ENCODE results near the gene OSBPL9. TPM values are rescaled to one million over a fixed set of nuclear protein-coding genes. Genes with fewer than 3 reads are reported as not detected.
"Not testable (repeated sequence)": the region's sequence is repeated elsewhere in the genome, so short reads cannot be mapped to it uniquely, and the experiment has no call there.

The OSBPL9 gene
- polyA plus RNA-seq, 3 donors: 25.5 to 34.0 (median 28.0) TPM

DNA sequence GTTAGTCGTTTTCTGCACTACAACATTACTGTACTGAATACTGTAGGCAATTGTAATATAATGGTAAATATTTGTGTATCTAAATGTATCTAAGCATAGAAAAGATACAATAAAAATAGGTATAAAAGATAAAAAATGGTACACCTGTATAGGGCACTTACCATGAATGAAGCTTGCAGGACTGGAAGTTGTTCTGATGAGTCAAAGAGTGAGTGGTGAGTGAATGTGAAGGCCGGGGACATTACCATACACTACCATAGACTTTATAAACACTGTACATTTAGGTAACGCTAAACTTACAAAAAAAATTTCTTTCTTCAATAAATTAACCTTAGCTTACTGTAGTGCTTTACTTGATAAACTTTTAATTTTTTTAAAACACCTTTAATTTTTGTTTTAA lies 13.5 kb downstream of the OSBPL9 start:
- WGBS, 3 donors: 92 to 96% (median 93%) methylated on average over 3 of the region's 3 CpGs
- no peak overlapping the region for H3K27ac ChIP-seq (ENCODE audit: low read depth, low read length)

DNA sequence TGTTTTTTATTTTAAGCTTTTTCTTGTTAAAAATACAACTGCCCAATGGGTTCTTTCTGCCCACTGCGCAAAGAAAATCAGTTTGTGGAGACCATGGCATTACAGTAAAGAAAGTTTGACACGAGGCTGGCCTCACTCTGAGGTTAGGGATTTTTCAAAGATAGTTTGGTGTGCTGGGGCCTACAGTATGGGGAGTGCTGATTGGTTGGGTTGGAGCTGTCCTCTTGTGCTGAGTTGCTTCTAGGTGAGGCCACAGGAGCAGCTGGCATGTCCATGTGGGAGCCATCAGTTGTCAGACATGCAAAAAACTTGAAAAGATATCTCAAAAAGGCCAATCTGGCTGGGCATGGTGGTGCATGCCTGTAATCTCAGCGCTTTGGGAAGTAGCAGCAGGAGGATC lies 14.0 kb downstream of the OSBPL9 start:
- no peak overlapping the region for H3K27ac ChIP-seq (ENCODE audit: low read depth, low read length)
- 90 to 95% (median 93%) methylated on average over 3 of the region's 3 CpGs for WGBS, 3 donors

DNA sequence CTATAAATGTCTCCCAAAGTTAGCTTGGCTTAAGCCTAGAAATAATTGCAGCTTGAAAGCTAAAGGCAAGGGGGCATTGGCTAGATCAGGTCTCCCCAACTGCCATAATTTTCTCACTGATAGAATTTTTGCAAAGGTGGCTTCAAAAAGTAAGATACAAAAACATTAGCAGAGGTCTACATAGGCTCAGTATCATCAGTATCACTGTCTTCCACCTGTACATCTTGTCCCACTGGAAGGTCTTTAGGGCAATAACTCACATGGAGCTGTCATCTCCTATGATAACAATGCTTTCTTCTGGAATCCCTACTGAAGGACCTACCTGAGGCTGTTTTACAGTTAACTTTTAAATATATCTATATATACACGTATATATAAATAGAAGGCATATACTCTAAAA lies 14.9 kb downstream of the OSBPL9 start:
- WGBS, 3 donors: 92 to 95% (median 92%) methylated on average over 1 of the region's 1 CpG
- no peak overlapping the region for H3K27ac ChIP-seq (ENCODE audit: low read depth, low read length)

DNA sequence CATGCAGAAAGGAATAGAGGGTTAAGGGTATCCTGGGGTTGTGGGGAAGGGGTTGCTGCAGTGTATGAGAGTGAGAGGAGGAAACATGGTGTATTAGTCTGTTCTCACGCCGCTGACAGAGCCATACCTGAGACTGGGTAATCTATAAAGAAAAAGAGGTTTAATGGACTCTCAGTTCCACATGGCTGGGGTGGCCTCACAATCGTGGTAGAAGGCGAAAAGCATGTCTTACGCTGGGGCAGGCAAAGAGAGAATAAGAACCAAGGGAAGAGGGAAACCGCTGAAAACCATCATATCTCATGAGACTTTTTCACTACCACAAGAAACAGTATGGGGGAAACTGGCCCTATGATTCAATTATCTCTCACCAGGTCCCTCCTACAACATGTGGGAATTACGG lies 17.7 kb downstream of the OSBPL9 start:
- H3K27ac ChIP-seq (ENCODE audit: low read depth, low read length): no peak overlapping the region
- WGBS, 3 donors: 92 to 94% (median 93%) methylated on average over 7 of the region's 7 CpGs

DNA sequence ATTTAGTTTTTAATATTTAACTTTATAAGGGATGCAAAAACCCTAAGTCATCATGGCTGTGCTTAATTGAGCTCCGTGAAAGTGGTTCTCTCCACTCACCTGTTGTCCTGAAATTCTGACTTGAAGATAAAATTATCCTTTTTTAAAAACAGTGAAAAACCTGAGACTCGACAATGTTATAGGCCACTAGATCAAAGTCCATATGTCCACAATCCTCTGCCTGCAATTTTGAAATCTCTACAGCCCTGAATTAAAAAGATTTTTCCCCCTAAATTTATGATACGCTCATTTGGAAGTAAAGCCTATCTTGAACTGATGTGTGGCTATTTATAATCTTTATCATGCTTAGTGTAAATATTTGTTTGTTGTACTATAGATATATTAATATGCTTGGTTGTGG lies 18.7 kb downstream of the OSBPL9 start:
- no peak overlapping the region for H3K27ac ChIP-seq (ENCODE audit: low read depth, low read length)
- 46 to 94% (median 88%) methylated on average over 3 of the region's 3 CpGs for whole genome bisulfite sequencing, 3 donors

DNA sequence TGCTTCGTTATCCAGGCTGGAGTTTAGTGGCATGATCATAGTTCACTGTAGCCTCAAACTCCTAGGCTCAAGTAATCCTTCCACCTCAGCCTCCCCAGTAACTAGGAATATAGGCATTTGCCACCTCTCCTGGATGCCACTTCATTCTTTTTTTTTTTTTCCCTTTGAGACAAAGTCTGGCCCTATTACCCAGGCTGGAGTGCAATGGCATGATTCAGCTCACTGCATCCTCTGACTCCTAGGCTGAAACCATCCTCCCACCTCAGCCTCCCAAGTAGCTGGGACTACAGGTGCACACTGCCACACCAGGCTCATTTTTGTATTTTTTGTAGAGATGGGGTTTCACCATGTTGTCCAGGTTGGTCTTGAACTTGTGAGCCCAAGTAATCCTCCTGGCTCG lies 19.3 kb downstream of the OSBPL9 start:
- no peak overlapping the region for H3K27ac ChIP-seq (ENCODE audit: low read depth, low read length)
- WGBS, 3 donors: 92 to 98% (median 92%) methylated on average over 2 of the region's 2 CpGs

DNA sequence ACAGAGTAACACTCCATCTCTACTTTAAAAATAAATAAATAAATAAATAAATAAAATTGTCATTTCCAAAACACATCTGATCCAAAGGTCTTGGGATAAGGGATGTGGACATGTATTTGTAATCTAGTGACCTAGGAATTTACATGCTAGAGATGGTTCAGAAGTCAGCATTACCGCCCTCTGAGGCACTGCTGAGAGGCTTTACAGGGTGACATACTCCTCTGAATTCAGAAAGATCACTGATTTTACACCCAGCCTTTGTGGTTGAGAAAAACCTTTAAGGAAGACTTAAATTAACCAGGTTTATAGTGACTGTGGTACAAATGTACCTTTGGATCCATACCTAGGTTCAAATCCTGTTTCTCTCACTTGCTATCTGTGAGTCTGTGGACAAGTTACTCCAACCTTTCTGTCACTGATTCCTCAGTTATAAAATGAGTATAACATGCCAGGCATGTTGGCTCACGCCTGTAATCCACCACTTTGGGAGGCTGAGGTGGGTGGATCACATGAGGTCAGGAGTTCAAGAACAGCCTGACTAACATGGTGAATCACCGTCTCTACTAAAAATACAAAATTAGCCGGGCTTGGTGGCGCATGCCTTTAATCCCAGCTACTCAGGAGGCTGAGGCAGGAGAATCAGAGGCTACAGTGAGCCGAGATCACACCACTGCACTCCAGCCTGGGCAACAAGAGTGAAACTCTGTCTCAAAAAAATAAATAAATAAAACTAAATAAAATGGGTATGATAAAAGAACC lies 20.1 kb downstream of the OSBPL9 start:
- 72 to 93% (median 72%) methylated on average over 6 of the region's 6 CpGs for WGBS, 3 donors
- no peak overlapping the region for H3K27ac ChIP-seq (ENCODE audit: low read depth, low read length)

DNA sequence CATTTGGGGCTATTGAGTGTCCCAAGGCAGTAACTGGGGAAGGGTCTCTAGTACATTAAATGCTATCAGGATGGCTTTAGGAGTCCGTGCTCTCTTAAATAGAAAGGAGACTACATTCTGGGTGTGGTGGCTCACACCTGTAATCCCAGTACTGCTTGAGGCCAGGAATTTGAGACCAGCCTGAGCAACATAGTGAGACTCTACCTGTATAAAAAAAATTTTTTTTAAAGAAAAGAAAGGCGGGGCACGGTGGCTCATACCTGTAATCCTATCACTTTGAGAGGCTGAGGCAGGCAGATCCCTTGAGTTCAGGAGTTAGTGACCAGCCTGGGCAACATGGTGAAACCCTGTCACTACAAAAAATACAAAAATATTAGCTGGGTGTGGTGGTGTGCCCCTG lies 21.5 kb downstream of the OSBPL9 start:
- WGBS, 3 donors: 94 to 100% (median 96%) methylated on average over 3 of the region's 3 CpGs
- H3K27ac ChIP-seq (ENCODE audit: low read depth, low read length): no peak overlapping the region

DNA sequence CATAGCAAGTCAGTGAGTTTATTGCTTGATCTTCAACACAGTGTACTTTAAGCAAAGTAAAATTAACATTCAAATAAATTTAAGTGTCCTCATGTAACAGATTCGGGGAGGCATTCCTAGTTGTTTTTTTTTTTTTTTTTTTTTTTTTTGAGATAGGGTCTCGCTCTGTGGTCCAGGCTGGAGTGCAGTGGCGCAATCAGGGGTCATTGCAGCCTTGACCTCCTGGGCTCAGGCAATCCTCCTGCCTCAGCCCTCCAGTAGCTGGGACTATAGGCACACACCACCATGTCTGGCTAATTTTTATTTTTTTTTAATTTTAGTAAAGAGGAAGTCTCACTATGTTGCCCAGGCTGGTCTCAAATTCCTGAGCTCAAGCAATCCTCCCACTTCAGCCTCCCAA lies 22.8 kb downstream of the OSBPL9 start:
- no peak overlapping the region for H3K27ac ChIP-seq (ENCODE audit: low read depth, low read length)
- WGBS, 3 donors: 96 to 99% (median 98%) methylated on average over 3 of the region's 3 CpGs

DNA sequence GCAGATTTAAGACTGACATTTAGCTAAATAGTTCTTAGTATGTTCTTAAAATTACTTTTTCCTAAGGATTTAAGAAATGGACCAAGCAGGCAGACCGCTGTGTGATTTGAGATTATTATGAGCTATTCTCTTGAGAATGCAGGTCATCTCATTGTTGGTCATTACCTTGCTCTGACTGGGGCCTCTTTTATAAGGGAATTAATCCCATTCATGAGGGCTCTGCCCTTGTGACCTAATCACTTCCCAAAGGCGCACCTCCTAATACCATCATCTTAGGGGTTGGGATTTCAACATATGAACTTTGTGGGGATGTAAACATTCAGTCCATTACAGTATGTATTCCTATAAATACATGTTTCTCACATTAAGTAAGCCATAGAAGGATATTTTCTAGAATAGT lies 24.2 kb downstream of the OSBPL9 start:
- no peak overlapping the region for H3K27ac ChIP-seq (ENCODE audit: low read depth, low read length)
- WGBS, 3 donors: 93 to 100% (median 95%) methylated on average over 2 of the region's 2 CpGs

DNA sequence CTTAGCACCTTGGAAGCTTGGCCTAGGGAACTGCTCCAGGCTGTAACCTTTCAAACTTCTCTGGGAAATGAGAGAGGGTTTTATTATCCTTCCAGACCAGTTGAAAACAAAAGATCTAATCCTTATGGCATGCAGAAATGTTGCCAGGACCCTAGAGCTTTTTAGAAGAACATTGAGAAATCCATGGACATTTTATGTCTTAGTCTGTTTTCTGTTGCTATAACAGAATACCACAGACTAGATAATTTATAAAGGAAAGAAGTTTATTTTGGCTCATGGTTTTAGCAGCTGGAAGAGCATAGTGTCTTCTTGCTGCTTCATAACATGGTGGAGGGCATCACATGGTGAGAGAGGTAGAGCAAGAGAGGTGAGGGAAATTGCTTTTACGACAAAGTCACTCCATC lies 25.8 kb downstream of the OSBPL9 start:
- 69 to 90% (median 76%) methylated on average over 1 of the region's 1 CpG for WGBS, 3 donors
- peak overlapping the region; percentile 3 for H3K27ac ChIP-seq (ENCODE audit: low read depth, low read length)

DNA sequence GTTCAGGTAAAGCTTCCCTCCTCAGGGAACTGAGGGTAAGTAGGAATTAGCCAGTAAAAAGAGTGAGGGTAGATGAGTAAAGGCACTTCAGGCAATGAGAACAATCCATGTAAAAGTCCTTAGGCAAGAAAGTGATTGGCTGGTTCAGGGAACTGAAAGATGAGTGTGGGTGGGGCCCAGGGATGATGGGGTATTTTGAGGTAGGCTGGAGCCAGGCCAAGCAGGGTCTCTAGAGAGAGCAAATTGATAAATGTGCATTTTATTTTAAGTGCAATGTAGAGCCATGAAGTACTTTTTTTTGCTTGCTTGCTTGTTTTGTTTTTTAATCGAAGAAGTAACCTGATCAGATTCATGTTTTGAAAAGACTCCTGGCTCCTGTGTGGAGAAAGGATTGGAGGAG lies 26.5 kb downstream of the OSBPL9 start:
- peak overlapping the region; percentile 3 for H3K27ac ChIP-seq (ENCODE audit: low read depth, low read length)
- 76 to 90% (median 79%) methylated on average over 1 of the region's 1 CpG for WGBS, 3 donors

DNA sequence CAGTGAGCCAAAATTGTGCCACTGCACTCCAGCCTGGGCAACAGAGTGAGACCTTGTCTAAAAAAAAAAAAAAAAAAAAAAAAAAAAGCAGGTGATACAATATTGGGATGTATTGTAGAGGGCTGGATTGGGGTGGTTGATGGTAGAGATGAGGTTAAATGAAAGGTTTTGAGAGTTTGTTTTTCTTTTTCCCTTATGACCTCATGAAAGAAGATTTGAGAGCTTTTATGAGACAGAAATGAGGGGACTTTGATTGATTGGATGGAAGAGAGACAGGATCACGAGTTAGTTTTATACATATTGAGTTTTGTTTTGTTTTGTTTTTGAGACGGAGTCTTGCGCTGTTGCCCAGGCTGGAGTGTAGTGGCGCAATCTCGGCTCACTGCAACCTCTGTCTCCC lies 27.1 kb downstream of the OSBPL9 start:
- no peak overlapping the region for H3K27ac ChIP-seq (ENCODE audit: low read depth, low read length)
- WGBS, 3 donors: 89 to 98% (median 95%) methylated on average over 5 of the region's 5 CpGs

DNA sequence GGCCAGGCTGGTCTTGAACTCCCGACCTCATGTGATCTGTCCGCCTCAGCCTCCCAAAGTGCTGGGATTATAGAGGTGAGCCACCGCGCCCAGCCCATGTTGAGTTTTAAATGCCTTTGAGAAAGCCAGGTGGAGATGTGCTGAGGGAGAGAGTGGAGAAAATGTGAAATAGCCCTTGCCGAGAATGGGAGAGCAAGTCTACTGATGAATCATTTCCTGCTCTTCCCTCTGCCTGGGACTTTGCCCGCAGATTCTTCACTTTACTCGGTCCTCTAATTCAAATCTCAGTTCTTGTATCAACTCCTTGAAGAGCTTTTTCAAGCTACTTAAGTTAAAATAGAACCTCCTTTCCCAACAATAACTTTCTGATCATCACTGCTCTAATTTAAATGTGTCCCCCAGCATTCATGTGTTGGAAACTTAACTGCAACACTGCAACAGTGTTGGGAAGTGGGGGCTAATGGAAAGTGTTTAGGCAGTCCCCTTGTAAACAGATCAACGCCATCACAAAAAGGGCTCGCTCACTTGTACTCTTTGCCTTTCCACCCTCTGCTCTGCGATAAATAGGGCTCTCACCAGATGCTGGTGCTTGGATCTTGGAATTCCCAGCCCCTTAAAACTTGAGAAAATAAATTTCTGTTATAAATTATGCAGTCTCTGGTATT lies 27.8 kb downstream of the OSBPL9 start:
- H3K27ac ChIP-seq (ENCODE audit: low read depth, low read length): no peak overlapping the region
- 83 to 88% (median 83%) methylated on average over 10 of the region's 10 CpGs for WGBS, 3 donors

DNA sequence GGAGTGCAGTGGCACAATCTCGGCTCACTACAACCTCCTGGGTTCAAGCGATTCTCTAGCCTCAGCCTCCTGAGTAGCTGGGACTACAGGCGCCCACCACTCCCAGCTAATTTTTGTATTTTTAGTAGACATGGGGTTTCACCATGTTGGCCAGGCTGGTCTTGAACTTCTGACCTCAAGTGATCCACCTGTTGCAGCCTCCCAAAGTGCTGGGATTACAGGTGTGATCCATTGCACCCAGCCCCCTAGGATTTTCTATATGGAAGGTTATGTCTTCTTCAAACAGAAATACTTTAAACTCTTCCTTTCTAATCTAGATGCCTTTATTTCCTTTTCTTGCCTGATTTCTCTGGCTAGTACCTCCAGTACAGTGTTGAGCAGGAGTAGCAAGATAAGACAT lies 29.7 kb downstream of the OSBPL9 start:
- not testable (repeated sequence) for H3K27ac ChIP-seq (ENCODE audit: low read depth, low read length)
- WGBS, 3 donors: 96 to 99% (median 99%) methylated on average over 3 of the region's 3 CpGs

DNA sequence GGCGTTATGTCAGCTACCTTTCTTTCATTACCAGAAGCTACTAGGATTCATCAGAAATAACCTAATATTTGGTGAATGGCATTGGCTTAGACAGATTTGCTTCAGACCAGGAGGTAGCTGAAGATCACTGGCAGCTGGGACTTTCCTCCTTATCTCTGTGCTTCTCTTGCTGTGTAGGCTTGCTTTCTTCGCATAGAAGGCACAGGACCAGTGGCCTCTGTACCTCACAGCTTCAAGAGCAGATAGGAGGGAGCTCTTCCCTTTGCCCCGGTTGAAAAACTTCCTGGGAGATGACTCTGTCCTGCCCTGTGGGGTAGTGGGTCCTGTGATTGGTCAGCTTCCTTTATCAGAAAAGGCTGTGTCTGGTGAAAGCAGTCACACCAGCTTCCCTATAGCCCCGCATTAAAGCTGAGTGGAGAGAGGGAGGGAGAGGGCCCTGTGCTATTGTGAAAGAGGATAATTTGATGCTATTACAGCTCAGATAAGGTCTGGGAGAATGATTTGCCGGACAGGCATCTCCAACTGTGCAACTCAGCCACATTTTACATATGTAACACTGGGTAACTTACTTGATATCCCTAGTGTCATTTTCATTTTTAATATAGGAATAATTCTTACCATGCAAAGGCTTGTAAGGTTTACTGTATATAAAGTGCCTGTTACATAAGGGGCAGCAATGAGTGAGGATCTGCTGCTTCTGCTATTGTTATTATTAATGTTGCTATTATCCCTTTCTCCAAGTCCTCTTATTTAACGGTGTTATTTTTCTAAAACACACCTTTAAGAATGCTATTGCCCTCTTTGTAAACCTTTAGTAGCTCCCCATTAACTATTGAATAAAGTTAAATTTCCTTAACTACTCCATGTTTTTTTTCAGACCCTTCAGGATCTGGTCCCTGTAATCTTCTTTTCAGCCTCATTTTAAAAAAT lies 31.6 kb downstream of the OSBPL9 start:
- H3K27ac ChIP-seq (ENCODE audit: low read depth, low read length): no peak overlapping the region
- WGBS, 3 donors: 46 to 58% (median 54%) methylated on average over 6 of the region's 6 CpGs

DNA sequence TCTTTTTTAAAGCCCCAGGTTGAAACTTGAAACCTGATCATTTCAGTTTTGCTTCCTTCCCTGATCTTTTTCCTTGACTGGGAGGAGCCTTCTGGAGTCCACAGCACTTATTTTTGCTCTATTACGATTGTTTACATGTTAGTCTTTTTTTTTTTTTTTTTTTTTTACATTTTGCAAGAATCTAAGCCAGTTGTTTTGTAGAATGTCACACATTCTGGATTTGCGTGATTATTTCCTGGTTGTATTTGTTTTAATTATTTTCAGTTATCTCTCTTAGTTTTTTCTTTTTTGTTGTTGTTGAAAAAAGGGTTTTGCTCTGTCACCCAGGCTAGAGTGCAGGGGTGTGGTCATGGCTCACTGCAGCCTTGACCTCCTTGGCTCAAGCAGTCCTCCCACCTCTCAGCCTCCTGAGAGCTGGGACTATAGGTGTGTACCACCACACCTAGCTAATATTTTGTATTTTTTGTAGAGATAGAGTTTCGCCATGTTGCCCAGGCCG lies 32.8 kb downstream of the OSBPL9 start:
- 82 to 89% (median 83%) methylated on average over 4 of the region's 4 CpGs for WGBS, 3 donors
- H3K27ac ChIP-seq (ENCODE audit: low read depth, low read length): no peak overlapping the region

DNA sequence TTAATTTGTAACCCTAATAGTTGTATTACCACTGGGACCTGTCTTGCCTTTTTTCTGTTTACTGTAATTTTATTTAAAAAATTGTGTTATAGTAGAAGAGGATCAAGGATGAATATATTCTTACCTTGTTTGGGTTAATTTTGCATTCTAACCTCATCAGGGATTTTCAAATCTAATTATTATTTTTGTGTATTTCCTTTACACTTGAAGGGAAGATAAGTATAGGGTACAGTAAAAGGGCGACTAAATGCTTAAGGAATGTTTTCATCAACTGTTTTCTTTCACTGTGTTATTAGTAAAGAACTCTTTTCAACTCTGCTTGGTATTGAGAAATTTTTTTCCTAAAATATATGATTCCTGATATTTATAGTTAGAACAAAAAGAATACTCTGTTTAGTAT lies 33.3 kb downstream of the OSBPL9 start:
- WGBS, 3 donors: 94 to 96% (median 95%) methylated on average over 1 of the region's 1 CpG
- no peak overlapping the region for H3K27ac ChIP-seq (ENCODE audit: low read depth, low read length)

DNA sequence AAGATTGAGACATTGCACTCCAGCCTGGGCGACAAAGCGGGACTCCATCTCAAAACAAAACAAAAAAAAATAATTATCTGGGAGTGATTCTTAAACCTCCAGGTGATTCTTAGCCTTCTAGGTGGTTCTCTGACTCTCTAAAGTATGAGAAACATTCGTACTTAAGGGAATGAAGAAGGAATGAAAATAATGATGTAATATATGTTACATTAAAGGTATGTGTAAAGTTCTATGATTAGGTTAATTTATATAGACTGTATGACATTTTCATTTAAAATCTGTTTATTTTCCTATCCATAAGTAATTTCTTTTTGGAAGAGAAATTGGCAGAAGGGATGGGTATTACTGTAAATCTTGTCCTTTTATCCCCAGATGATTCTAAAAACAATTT lies 34.7 kb downstream of the OSBPL9 start:
- WGBS, 3 donors: 95 to 97% (median 97%) methylated on average over 3 of the region's 3 CpGs
- H3K27ac ChIP-seq (ENCODE audit: low read depth, low read length): no peak overlapping the region

Measured in adipose tissue (tissue), 3 donors.